H1 (cell line): ENCODE results near the gene ZNF680. TPM values are rescaled to one million over a fixed set of nuclear protein-coding genes. Genes with fewer than 3 reads are reported as not detected.
"Not testable (repeated sequence)": the region's sequence is repeated elsewhere in the genome, so short reads cannot be mapped to it uniquely, and the experiment has no call there.

Source experiments
- CTCF ChIA-PET: fragments of 300-600 bp; sonication (Branson Sonifier 250); formaldehyde crosslinking; loops from one replicate; lab custom pipeline; 2021; ENCODE audit not compliant: partially characterized antibody; lab: Charles Lee
- POLR2A ChIA-PET: fragments of 300-600 bp; sonication (Branson Sonifier 250); formaldehyde crosslinking; loops from one replicate; lab custom pipeline; 2021; ENCODE audit warnings: inconsistent platforms; ENCODE audit not compliant: partially characterized antibody; lab: Charles Lee
- DNase-seq, 2 experiments: peaks; one replicate each; pipeline versions ENCODE4 v3.0.0 to v3.0.0-alpha.2; 2010 to 2022; ENCODE audit warnings: low spot score in 2 of 2, low read depth in 1 of 2, mixed read lengths in 1 of 2
- FAIRE-seq: peaks from 2 replicates; lab custom pipeline; 2011; peaks lifted over from hg19 to GRCh38; lab: Jason Lieb, UNC
- H2AFZ ChIP-seq: 2 replicates; pipeline ENCODE4 v1.8.1; 2012; ENCODE audit warnings: low read length, inconsistent platforms
- H2AK5ac ChIP-seq: 2 replicates; pipeline ENCODE4 v1.6.1; 2013; ENCODE audit warnings: low read depth, low read length
- H2BK120ac ChIP-seq: replicated peaks from 2 replicates; pipeline ENCODE3; 2013; ENCODE audit warnings: low read depth, low read length, inconsistent platforms
- H2BK12ac ChIP-seq: 2 replicates; pipeline ENCODE4 v1.6.1; 2013; ENCODE audit warnings: low read depth, low read length
- H2BK15ac ChIP-seq: 2 replicates; pipeline ENCODE4 v1.6.1; 2013; ENCODE audit warnings: low read length
- H2BK20ac ChIP-seq: 2 replicates; pipeline ENCODE4 v1.6.1; 2013; ENCODE audit warnings: low read length
- H2BK5ac ChIP-seq: 2 replicates; pipeline ENCODE4 v1.6.1; 2013; ENCODE audit warnings: low read depth, low read length
- H3K14ac ChIP-seq: 2 replicates; pipeline ENCODE4 v1.6.1; 2013; ENCODE audit warnings: inconsistent platforms; ENCODE audit not compliant: insufficient read length
- H3K18ac ChIP-seq: 2 replicates; pipeline ENCODE4 v1.6.1; 2013; ENCODE audit warnings: low read length; ENCODE audit errors: extremely low read depth
- H3K23ac ChIP-seq: 2 replicates; pipeline ENCODE4 v1.6.1; 2013; ENCODE audit warnings: inconsistent platforms; ENCODE audit not compliant: insufficient read length
- H3K23me2 ChIP-seq: 2 replicates; pipeline ENCODE4 v1.6.1; 2013; ENCODE audit warnings: low read depth, low read length
- H3K27ac ChIP-seq: 2 replicates; pipeline ENCODE4 v1.6.1; 2011; ENCODE audit warnings: low read depth, low read length, inconsistent platforms
- H3K27me3 ChIP-seq, 4 experiments: replicated peaks in 1 of 4; 1 replicate in 1 of 4; 2 replicates in 3 of 4; pipeline versions ENCODE4 v1.6.1 to v1.8.1; 2011 to 2013; ENCODE audit warnings: low read length in 3 of 4, mild to moderate bottlenecking in 3 of 4, inconsistent platforms in 2 of 4, mixed read lengths in 2 of 4, moderate library complexity in 1 of 4; ENCODE audit not compliant: control insufficient read depth in 3 of 4, insufficient read depth in 3 of 4; ENCODE audit errors: extremely low read depth in 1 of 4
- H3K36me3 ChIP-seq, 4 experiments: 2 replicates each; pipeline versions ENCODE4 v1.6.1 to v1.8.1; 2011 to 2013; ENCODE audit warnings: mild to moderate bottlenecking in 4 of 4, low read length in 3 of 4, moderate library complexity in 2 of 4, control low read depth in 1 of 4, inconsistent platforms in 1 of 4; ENCODE audit not compliant: insufficient read depth in 4 of 4, control insufficient read depth in 2 of 4
- H3K4ac ChIP-seq: replicated peaks from 2 replicates; pipeline ENCODE3; 2013; ENCODE audit warnings: low read length, low read depth, mixed read lengths, inconsistent platforms; ENCODE audit not compliant: insufficient read length
- H3K4me1 ChIP-seq, 4 experiments: replicated peaks in 1 of 4; 1 replicate in 1 of 4; 2 replicates in 3 of 4; pipeline versions ENCODE4 v1.6.1 to v1.8.1; 2011 to 2013; ENCODE audit warnings: low read length in 3 of 4, inconsistent platforms in 2 of 4, mixed read lengths in 1 of 4; ENCODE audit not compliant: insufficient read depth in 4 of 4, control insufficient read depth in 3 of 4
- H3K4me2 ChIP-seq, 2 experiments: 2 replicates each; pipeline versions ENCODE4 v1.6.1 to v1.8.1; 2011 to 2013; ENCODE audit warnings: low read depth in 2 of 2, low read length in 2 of 2, control low read depth in 1 of 2, inconsistent platforms in 1 of 2, mild to moderate bottlenecking in 1 of 2; ENCODE audit not compliant: insufficient read depth in 1 of 2
- H3K4me3 ChIP-seq, 4 experiments: fragments of 200-600, 300-600 bp in 1 of 4; sonication (generic), shearing (Covaris generic), sonication (Bioruptor Twin) in 1 of 4; 2 replicates each; pipeline versions ENCODE4 v1.5.1 to v1.8.1; 2011 to 2016; ENCODE audit warnings: low read length in 4 of 4, low read depth in 3 of 4, control low read depth in 2 of 4, inconsistent platforms in 2 of 4, mild to moderate bottlenecking in 2 of 4, mixed read lengths in 1 of 4, moderate library complexity in 1 of 4; ENCODE audit not compliant: insufficient read depth in 2 of 4; ENCODE audit errors: extremely low read depth in 1 of 4
- H3K56ac ChIP-seq: replicated peaks from 2 replicates; pipeline ENCODE3; 2013; ENCODE audit warnings: low read depth, mild to moderate bottlenecking, mixed read lengths, low read length, inconsistent platforms; ENCODE audit not compliant: insufficient read length
- H3K79me1 ChIP-seq: 2 replicates; pipeline ENCODE4 v1.6.1; 2013; ENCODE audit warnings: low read depth, low read length, control low read depth
- H3K79me2 ChIP-seq, 2 experiments: 2 replicates each; pipeline versions ENCODE4 v1.6.1 to v1.8.1; 2012 to 2013; ENCODE audit warnings: low read length in 2 of 2, mild to moderate bottlenecking in 2 of 2, inconsistent platforms in 1 of 2; ENCODE audit not compliant: insufficient read depth in 2 of 2, control insufficient read depth in 1 of 2
- H3K9ac ChIP-seq, 4 experiments: replicated peaks in 1 of 4; 1 replicate in 1 of 4; 2 replicates in 3 of 4; pipeline versions ENCODE4 v1.6.1 to v1.8.1; 2011 to 2013; ENCODE audit warnings: low read depth in 3 of 4, low read length in 3 of 4, control low read depth in 2 of 4, mild to moderate bottlenecking in 2 of 4, moderate library complexity in 2 of 4, inconsistent platforms in 1 of 4; ENCODE audit errors: extremely low read depth in 1 of 4
- H3K9me3 ChIP-seq, 2 experiments: 2 replicates each; pipeline versions ENCODE4 v1.6.1 to v1.8.1; 2012 to 2013; ENCODE audit warnings: mild to moderate bottlenecking in 2 of 2, moderate library complexity in 2 of 2, control low read depth in 1 of 2, inconsistent platforms in 1 of 2, low read depth in 1 of 2, low read length in 1 of 2, mixed read lengths in 1 of 2; ENCODE audit not compliant: insufficient read depth in 2 of 2
- H4K20me1 ChIP-seq, 2 experiments: replicated peaks in 1 of 2; 2 replicates each; pipeline versions ENCODE3 to v1.8.1; 2011 to 2013; ENCODE audit warnings: inconsistent platforms in 2 of 2, low read length in 2 of 2, mild to moderate bottlenecking in 1 of 2; ENCODE audit not compliant: insufficient read depth in 2 of 2, control insufficient read depth in 1 of 2
- H4K5ac ChIP-seq: 2 replicates; pipeline ENCODE4 v1.6.1; 2013; ENCODE audit warnings: low read length, low read depth, mixed read lengths, inconsistent platforms; ENCODE audit not compliant: insufficient read length
- H4K8ac ChIP-seq: 2 replicates; pipeline ENCODE4 v1.8.0; 2013; ENCODE audit warnings: mild to moderate bottlenecking, moderate library complexity, low read length, inconsistent platforms; ENCODE audit not compliant: insufficient read depth; ENCODE audit errors: extremely low read depth
- H4K91ac ChIP-seq: replicated peaks from 2 replicates; pipeline ENCODE3; 2013; ENCODE audit warnings: low read length, mixed read lengths, inconsistent platforms; ENCODE audit not compliant: insufficient read length
- WGBS, 2 experiments: shearing (Covaris generic) in 1 of 2; methylation state at CpG; one replicate each; pipeline versions ENCODE4 v1.1.6 to v1.1.7; 2013 to 2015; ENCODE audit warnings: low lambda C conversion rate in 2 of 2, mixed read lengths in 2 of 2, inconsistent platforms in 1 of 2, low coverage in 1 of 2, missing lambda C conversion rate in 1 of 2; ENCODE audit not compliant: insufficient replicate concordance in 2 of 2, insufficient coverage in 1 of 2, insufficient read length in 1 of 2; ENCODE audit errors: extremely low coverage in 1 of 2, missing lambda C conversion rate in 1 of 2; 5-methylcytosine and 5-hydroxymethylcytosine counted together
- polyA plus RNA-seq, 7 experiments: library from polyadenylated mRNA; depleted of rRNA in 3 of 7; stranded (reverse) in 5 of 7; unstranded in 2 of 7; fragments of >200 nt in 5 of 7; fragments of 200-250 nt in 2 of 7; gene quantifications; 1 replicate in 5 of 7; 2 replicates in 1 of 7; 4 replicates in 1 of 7; pipeline versions ENCODE4 v1.2.1 to v1.2.3, GENCODE V29; 2011 to 2013; ENCODE audit warnings: missing spikeins in 2 of 7, mixed read lengths in 2 of 7
- total RNA-seq: library from RNA; stranded (reverse); fragmentation: NEBNext Ultra II Directional; extraction: Animal tissue kit (Norgen Biotek cat#: 25700); gene quantifications from 2 replicates; pipeline ENCODE4 v1.2.1, GENCODE V29; 2021

The ZNF680 gene
- total and polyA plus RNA-seq, 2 of the 8 experiments (the other 6 are each of a cell fraction or from before 2014, with no cell fraction given) = 15.3 TPM; not detected in 1

GRCh38 chr7:64570284-64570605, 7.4 kb upstream of the ZNF680 start:
- CTCF ChIA-PET, H3K4me3 ChIP-seq: not testable (repeated sequence)

More at GRCh38 chr7:64570284-64570605, 7.4 kb upstream of the ZNF680 start:
- H2BK12ac ChIP-seq, H3K14ac ChIP-seq, H3K4me1 ChIP-seq, H3K9ac ChIP-seq, FAIRE-seq, H3K4ac ChIP-seq, H2AFZ ChIP-seq, H3K79me1 ChIP-seq, H4K20me1 ChIP-seq, DNase-seq, H4K5ac ChIP-seq, H2BK15ac ChIP-seq, H3K36me3 ChIP-seq, H3K23me2 ChIP-seq, H2BK20ac ChIP-seq, H4K8ac ChIP-seq, H3K56ac ChIP-seq, H3K18ac ChIP-seq, H3K4me2 ChIP-seq, H4K91ac ChIP-seq, H2AK5ac ChIP-seq, H3K27me3 ChIP-seq, H3K27ac ChIP-seq, H3K79me2 ChIP-seq, H2BK5ac ChIP-seq, H3K23ac ChIP-seq, H2BK120ac ChIP-seq: not testable (repeated sequence)
- WGBS, 2 experiments = no CpG with 5 or more reads among the region's 30 CpGs
- H3K9me3 ChIP-seq = peaks cover 30 to 82% of the 10 kb centered on the region in 2 experiments; a peak in 3 of 4 replicates
- POLR2A ChIA-PET = interaction anchor here (0.6 to 6.2 kb wide), 2 partner anchors 8 to 11 kb away, joined by 5 to 46 read pairs; partner anchors contain the start of gene ZNF680
